HG03378 (cell line): Measurements from ENCODE around the gene BCL11B.

ENCODE experiments used
- ATAC-seq: cut with Tn5 transposase; IDR thresholded peaks from one replicate; pipeline ENCODE4 v1.9.1; 2021; ENCODE audit warnings: mild to moderate bottlenecking, moderate library complexity; ENCODE audit not compliant: unreplicated experiment

The BCL11B gene

GRCh38 chr14:99143126-99143525, 128.9 kb downstream of the BCL11B start:
- no peak for ATAC-seq

DNA sequence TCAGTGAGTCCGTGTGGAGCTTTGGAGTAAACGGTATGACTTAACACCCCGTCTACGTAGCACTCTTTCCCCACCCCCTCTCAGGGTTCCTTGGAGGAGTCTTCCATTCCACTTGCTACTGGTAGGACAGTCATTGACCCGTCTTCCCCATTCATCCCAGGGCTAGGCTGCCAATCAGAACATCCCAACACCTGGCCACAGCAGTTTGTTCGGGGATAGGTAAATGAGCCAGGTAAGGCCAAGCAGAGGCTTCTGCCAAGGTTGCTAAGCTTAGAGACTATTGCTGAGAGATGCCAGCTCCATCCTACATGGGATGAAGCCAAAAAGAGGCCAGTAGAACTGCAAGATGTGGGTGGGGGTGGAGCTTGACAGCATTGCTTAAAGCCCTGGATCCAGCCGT, 130.8 kb downstream of the BCL11B start:
- ATAC-seq = no peak

- ATAC-seq = no peak
Observed at GRCh38 chr14:99138999-99139865, 132.8 kb downstream of the BCL11B start.

GRCh38 chr14:99137913-99138571, 134.0 kb downstream of the BCL11B start:
- no peak for ATAC-seq

DNA sequence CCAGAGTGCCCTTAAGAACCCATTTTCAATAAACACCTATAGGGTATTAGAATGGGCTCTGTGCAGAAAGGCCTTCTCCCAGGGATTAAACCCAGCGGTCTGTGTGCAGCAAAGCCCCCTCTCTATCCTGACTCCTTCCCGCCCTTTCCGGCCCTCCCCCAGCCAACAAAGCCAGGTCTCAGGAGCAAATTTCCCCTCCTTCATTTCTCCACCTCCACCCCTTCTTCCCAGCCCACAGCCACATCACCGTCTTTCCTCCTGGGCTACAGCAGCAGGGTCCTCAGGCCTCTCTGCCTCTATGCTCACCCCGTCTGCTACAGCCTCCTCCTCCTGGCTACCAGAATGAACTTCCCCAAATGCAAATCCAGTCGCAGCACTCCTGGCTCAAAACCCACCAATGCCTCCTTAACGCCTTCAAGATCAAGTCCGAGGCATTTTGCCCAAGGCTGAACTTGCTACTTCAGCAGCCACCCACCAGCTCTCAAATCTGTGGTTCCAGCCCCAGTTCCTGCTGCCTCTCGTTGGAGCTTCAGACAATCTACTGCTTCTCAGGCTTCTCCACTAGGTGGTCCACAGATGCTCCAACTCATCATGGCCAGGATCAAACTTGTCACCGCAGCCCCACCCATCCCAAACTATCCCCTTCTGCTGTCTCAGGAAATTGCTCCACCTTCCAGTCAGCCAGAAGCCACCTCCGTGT, 134.8 kb downstream of the BCL11B start:
- ATAC-seq = no peak

DNA sequence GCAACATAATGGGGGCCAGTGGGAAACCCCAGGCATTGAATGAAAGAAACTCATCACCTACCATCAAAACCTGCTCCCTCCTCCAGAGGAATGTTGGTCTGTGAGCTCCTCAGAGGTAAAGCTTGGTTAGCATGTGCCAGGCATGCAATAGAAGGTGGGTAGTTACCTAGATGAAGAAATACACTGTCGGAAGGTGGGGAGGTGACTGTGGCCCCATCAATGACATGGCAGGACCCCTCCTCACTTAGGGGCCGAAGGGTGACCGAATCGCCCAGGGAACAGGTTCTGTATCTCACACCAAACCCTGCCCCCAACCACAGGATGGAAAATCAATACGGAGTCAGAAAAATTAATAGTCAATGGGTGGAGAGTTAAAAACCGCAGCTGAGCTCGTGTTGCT, 135.6 kb downstream of the BCL11B start:
- ATAC-seq = no peak

GRCh38 chr14:99136047-99136400, 136.0 kb downstream of the BCL11B start:
- ATAC-seq = no peak

GRCh38 chr14:99134516-99135046, 137.4 kb downstream of the BCL11B start:
- no peak for ATAC-seq

DNA sequence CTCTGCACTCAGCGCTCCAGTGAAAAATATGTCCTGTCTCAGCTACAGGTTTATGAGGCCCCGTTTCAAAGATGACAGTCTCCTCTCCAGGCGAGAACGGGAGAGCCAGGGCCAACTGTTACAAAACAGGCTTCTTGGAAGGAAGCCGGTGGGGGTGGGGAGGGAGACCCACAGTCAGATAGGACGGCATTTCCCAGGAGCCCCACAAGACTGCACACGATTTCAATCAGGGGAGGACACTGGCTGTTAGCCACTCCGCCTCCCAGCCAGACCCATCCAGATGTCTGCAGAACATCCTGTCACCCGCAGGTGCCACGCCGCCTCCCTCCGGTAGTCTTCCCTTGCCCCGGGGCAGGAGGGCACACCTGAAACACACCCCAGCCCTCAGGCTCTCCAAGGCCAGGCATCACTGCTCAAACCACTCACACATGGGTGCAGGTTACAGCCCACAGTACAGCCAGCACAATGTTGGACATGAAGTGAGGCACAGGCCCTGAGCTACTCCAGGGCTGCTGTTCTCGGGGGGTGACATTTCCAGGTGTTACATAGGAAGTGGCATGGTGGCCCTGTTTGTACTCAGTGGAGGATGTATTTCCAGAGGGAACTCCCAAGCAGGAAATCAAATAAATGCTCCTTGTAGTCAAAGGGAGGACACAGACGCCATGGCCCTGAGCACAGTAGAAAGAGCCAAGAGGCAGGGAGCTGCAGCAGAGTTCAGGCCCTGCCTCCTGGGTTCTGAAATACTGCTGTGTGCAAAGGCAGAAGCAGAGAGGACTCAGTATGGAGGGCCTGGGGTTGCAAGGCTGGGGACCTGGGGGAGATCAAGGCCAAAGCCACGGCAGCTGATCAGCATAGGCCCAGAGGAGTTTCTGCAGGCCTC, 138.1 kb downstream of the BCL11B start:
- ATAC-seq = no peak

GRCh38 chr14:99132821-99133635, 139.0 kb downstream of the BCL11B start:
- ATAC-seq = no peak

- no peak for ATAC-seq
Observed at GRCh38 chr14:99131632-99132271, 140.2 kb downstream of the BCL11B start.

GRCh38 chr14:99129998-99130397, 142.0 kb downstream of the BCL11B start:
- ATAC-seq = no peak

- no peak for ATAC-seq
Observed at GRCh38 chr14:99129211-99129696, 142.7 kb downstream of the BCL11B start.

DNA sequence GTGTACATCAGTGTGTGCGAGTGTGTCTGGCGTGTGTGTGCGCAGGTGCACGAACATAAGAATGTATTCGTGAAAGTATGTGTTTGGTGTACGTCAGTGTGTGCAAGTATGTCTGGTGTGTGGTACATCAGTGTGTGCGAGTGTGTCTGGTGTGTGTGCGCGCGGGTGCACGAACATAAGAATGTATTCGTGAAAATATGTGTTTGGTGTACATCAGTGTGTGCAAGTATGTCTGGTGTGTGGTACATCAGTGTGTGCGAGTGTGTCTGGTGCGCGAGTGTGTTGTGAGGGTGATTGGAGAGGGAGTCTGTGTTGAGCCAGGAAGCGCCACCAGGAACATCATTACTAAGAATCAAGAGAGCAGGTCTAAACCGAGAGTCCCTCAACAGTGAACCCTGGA, 143.8 kb downstream of the BCL11B start:
- ATAC-seq = no peak

- ATAC-seq = no peak
Observed at GRCh38 chr14:99127651-99128167, 144.3 kb downstream of the BCL11B start.

- ATAC-seq = no peak
Observed at GRCh38 chr14:99125616-99126431, 146.2 kb downstream of the BCL11B start.

GRCh38 chr14:99125113-99125512, 146.9 kb downstream of the BCL11B start:
- no peak for ATAC-seq

GRCh38 chr14:99124482-99125105, 147.4 kb downstream of the BCL11B start:
- no peak for ATAC-seq
